Stimulated activated CD8-positive, alpha-beta memory T cell treated with anti-CD3 and anti-CD28 coated beads, Interleukin-2, amount 100 ng/mL, for 1 hour (primary cell): ENCODE data around the gene YIPF1.
A peak's percentile ranks its signal among the peaks of the same experiment; 100 is the strongest.
"Not testable (repeated sequence)": the region's sequence is repeated elsewhere in the genome, so short reads cannot be mapped to it uniquely, and the experiment has no call there.

Experiments
- DNase-seq, 2 donors: peaks; one replicate each; pipeline ENCODE4 v3.0.0-alpha.2; 2020; ENCODE audit warnings: low read depth in 2 of 2

The YIPF1 gene

DNA sequence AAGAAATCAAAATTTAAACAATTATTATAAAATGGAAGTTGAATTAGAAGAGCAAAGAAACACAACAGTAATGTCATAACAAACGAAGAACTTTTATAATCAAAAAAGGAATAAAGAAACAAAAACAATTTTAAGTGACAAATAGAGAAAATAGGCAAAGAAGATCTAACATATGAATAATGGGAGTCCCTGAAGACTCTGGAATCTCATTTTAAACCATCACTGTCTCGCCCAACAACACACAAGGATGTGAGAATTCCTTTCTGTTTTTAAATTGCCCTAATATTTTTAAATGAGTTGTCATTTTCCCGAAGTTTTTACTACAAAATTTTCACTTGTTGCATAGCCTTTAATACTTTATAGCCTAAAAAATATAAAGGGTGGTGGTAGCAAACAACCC, 47.2 kb downstream of the YIPF1 start:
- no peak for DNase-seq

GRCh38 chr1:53838654-53838974, 51.0 kb downstream of the YIPF1 start:
- no peak for DNase-seq

DNA sequence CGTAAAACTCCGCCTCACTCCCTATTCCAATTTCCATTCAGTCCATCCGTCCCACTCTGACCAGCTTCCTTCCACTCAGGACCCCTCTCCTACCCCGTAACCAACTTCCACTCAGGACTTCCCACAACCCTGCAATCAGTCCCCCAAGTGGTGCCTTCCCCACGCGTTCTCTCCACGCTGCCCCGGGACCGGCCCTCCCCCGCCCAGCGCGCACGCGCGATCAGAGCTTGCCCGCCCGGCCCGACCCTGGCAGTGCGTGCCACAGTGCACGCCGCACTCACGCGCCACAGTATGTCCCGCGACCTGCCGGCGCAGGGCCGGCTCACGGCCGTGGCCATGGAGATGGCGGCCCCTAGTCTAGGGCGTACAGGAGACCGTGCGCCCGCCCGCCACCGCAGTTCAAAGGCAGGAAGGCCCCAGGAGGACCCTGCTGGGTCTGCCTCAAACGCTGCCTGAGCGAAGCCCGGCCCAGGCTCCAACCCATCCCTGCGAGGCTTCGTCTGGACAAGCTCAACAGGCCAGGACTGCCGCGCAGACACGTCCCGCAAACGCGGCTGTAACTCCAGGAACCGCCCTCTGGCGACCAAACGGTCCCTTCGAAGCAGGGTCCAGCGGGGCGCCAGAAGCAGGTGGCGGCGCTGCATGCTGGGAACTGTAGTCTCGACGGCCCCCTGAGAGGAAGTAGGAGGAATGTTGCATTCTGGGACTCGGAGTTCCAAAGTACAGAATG, 51.5 kb downstream of the YIPF1 start, which contains the start of gene NDC1:
TSS of gene NDC1 (minus strand) at position 373 of the 730 bp plus-strand sequence. CDS start at position 338, 35 bp downstream.
- DNase-seq = peak; percentile 64 to 75

DNA sequence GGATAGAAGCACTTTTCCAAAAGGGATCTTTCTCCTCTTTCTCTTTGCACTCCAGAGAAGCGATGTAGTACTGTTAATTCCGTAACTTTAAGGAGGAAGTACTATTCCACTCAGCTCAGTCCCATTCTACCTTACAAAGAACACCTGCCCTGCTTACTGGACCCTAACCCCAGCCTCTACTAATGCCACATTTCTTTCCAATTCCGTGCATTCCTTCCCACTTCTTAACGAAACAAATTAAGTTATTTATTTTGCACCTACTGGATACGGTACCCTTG, 52.0 kb downstream of the YIPF1 start:
- no peak for DNase-seq

DNA sequence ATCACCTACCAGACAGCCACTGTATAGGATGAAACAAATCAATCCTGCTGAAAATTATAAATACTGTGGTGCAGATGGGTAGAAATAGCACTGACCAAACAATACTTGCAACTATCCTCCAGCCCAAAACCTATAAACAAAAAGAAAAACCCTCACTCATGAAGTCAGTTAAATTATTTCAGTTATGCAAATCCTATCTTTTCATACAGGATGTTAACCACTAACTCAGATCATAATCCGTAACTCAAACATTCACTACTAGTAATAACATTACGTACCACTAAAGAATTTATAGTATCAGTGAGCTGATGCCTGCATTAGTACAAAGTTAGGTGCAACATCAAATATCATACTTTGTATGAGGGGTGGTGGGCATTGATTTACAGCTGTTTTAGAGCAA, 54.1 kb downstream of the YIPF1 start:
- no peak for DNase-seq

DNA sequence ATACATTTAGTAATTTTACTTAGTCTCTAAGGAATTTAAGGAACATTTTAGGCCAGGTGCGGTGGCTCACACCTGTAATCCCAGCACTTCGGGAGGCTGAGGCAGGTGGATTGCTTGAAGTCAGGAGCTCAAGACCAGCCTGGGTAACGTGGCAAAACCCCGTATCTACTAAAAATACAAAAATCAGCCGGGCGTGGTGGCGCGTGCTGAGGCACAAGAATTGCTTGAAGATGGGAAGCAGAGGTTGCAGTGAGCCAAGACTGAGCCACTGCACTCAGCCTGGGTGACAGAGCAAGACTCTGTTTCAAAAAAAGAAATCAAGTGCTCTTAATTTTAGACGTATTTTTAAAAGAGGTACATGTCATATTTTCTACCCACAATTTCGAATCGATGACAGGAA, 54.8 kb downstream of the YIPF1 start:
- DNase-seq = no peak

GRCh38 chr1:53833393-53833792, 56.2 kb downstream of the YIPF1 start:
- DNase-seq = no peak

- DNase-seq = no peak
Measured at GRCh38 chr1:53826367-53826766, 63.2 kb downstream of the YIPF1 start.

DNA sequence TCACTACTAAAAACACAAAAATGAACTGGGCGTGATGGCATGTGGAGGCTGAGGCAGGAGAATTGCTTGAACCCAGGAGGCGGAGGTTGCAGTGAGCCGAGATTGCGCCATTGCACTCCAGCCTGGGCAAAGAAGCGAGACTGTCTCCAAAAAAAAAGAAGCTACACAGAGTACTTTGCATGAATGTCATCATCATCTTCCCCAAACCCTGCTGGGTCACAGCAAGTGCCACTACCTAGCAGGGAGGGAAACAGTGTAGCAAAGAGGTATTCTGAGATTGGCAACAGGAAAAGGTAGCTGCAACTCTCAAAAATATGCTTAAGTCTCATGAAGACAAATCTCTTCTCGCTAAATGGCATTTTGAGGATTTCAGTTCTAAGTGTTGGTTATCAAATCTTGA, 64.3 kb downstream of the YIPF1 start:
- no peak for DNase-seq

GRCh38 chr1:53822931-53823330, 66.7 kb downstream of the YIPF1 start:
- no peak for DNase-seq

- DNase-seq = no peak
Measured at GRCh38 chr1:53821380-53821779, 68.2 kb downstream of the YIPF1 start.

DNA sequence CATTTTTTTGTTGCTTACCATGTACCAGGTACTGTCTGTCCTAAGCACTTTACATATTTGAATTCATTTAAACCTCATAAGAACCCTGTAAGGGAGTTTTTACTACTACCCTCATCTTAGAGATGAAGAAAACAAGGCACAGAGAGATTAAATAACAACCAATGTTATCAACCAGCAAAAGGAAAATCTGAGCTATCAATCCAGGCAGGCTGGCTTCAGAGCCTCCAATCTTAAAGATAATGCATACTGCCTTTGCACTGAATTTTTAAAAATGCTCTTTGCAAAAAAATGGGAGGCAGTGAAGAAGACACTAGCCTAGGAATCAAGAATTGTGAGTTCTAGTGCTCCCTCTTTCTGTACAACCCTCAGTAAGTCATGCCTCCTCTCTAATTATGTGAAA, 70.2 kb downstream of the YIPF1 start:
- DNase-seq = no peak

DNA sequence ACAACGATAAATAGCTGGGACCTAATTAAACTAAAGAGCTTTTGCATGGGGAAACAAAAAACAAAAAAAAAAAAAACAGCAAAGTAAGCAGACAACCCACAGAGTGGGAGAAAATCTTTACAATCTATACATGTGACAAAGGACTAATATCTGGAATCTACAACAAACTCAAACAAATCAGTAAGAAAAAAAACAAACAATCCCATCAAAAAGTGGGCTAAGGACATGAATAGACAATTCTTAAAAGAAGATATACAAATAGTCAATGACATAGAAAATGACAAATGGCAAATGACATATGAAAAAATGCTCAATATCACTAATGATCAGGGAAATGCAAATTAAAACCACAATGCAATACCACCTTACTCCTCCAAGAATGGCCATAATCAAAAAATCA, 73.0 kb downstream of the YIPF1 start:
- DNase-seq = not testable (repeated sequence)

DNA sequence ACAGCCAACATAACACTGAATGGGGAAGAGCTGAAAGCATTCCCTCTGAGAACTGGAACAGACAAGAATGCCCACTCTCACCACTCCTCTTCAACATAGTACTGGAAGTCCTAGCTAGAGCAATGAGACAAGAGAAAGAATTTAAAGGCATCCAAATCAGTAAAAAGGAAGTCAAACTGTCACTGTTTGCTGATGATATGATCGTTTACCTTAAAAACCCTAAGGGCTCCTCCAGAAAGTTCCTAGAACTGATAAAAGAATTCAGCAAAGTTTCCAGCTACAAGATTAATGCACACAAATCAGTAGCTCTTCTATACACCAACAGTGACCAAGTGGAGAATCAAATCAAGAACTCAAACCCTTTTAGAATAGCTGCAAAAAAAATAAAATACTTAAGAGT, 74.1 kb downstream of the YIPF1 start:
- DNase-seq = not testable (repeated sequence)

- no peak for DNase-seq
Measured at GRCh38 chr1:53811414-53811851, 78.2 kb downstream of the YIPF1 start.

- no peak for DNase-seq
Measured at GRCh38 chr1:53810497-53810896, 79.1 kb downstream of the YIPF1 start.

DNA sequence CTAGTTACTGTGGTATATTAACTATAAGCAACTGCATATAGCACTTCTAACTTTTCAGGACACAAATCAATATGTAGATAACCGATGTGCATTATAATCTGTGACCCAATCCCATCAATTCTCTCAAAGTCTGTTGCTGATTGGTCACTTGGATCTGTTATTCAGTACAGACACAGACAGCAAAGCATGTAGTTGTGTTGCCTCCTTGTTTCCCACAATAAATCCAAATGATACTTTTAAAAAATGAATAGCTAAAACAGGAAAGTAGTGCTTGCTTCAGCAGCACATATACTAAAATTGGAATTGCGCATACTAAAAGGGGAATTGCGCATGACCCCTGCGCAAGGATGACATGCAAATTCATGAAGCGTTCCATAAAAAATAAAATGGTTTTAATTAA, 79.6 kb downstream of the YIPF1 start:
- no peak for DNase-seq

GRCh38 chr1:53807916-53808315, 81.7 kb downstream of the YIPF1 start:
- DNase-seq = no peak

DNA sequence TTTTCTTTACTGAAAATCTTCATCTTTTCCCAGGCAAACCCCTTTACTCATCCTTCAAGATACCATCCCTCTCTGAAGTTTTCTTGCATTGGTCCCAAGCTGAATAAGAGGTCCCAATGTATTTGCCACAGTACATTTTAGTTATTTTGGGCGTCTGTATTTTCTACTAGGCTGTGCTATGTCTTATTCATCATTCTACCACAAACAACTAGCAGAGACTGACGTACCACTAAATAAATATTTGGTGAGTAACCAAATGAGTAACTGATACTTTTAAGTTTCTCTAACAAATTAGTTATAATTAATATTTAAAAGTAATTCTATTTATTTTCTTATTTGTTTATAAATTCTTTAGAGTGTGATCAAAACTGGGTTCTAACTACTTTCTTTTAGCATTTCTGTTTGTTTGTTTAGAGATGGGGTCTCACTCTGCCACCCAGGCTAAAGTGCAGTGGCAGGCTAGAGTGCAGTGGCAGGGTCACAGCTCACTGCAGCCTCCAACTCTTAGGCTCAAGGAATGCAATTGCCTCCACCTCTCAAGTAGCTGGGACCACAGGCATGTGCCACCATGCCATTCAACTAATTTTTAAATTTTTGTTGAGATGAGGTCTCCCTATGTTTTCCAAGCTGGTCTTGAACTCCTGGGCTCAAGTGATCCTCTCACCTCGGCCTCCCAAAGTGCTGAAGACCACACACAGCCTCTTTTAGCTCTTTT, 84.6 kb downstream of the YIPF1 start:
- DNase-seq = no peak

DNA sequence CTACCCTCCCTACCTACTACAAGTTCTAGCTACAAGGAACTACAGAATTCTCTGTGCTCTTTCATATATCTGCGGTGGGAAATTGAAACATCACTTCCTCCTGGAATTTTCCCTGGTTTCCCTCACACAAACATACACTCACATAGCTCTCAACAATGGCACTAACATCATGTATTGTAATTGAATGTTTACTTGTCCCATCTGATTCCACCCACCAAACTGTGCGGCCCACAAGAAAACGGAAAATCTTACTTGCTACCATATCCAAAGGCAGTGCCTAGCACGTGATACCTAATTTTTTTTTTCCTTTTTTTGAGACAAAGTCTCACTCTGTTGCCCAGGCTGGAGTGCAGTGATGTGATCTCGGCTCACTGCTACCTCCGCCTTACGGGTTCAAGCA, 85.4 kb downstream of the YIPF1 start:
- no peak for DNase-seq
